SK-N-SH (cell line): ENCODE results near the gene PLPPR2. TPM values are rescaled to one million over a fixed set of nuclear protein-coding genes. Genes with fewer than 3 reads are reported as not detected.

Source experiments
- CTCF ChIA-PET: fragments of 300-600, 350-600 bp; formaldehyde crosslinking; extraction: SDS; loops from one replicate; lab custom pipeline; 2021; lab: Yijun Ruan, JAX
- POLR2A ChIA-PET: fragments of 350-600 bp; sonication (Branson Sonifier 250); formaldehyde crosslinking; extraction: SDS; loops from one replicate; lab custom pipeline; 2020; ENCODE audit warnings: antibody characterized with exemption, inconsistent platforms; lab: Yijun Ruan, JAX
- DNase-seq: peaks from one replicate; pipeline ENCODE4 v3.0.0; 2012
- H2AFZ ChIP-seq: fragments of 200-600 bp; sonication (generic); 2 replicates; pipeline ENCODE4 v1.8.1; 2016; ENCODE audit warnings: antibody characterized with exemption, mild to moderate bottlenecking, low read depth
- H3F3A ChIP-seq: fragments of 200-600 bp; sonication (generic); replicated peaks from 2 replicates; pipeline ENCODE3; 2016; ENCODE audit warnings: antibody characterized with exemption, mild to moderate bottlenecking; ENCODE audit not compliant: insufficient read depth
- H3K27ac ChIP-seq, 2 experiments: fragments of 200-500 bp in 1 of 2; fragments of 200-600 bp in 1 of 2; sonication (Bioruptor generic) in 1 of 2; sonication (generic), shearing (Covaris generic) in 1 of 2; 2 replicates each; pipeline versions ENCODE4 v1.5.1 to v1.6.1; 2014 to 2016; ENCODE audit warnings: low read depth in 2 of 2, inconsistent platforms in 1 of 2, low read length in 1 of 2, mild to moderate bottlenecking in 1 of 2, mixed read lengths in 1 of 2
- H3K27me3 ChIP-seq: fragments of 200-600 bp; sonication (generic), shearing (Covaris generic); 2 replicates; pipeline ENCODE4 v1.6.1; 2016; ENCODE audit warnings: mixed run types; ENCODE audit not compliant: insufficient read depth
- H3K36me3 ChIP-seq, 2 experiments: fragments of 200-500 bp in 1 of 2; fragments of 200-600 bp in 1 of 2; sonication (Bioruptor generic) in 1 of 2; sonication (generic) in 1 of 2; replicated peaks in 1 of 2; 2 replicates each; pipeline versions ENCODE3 to v1.5.1; 2014 to 2016; ENCODE audit warnings: low read length in 1 of 2, mild to moderate bottlenecking in 1 of 2; ENCODE audit not compliant: insufficient read depth in 2 of 2, control insufficient read depth in 1 of 2
- H3K4me1 ChIP-seq, 2 experiments: fragments of 200-500 bp in 1 of 2; fragments of 200-600 bp in 1 of 2; sonication (Bioruptor generic) in 1 of 2; sonication (generic), shearing (Covaris generic) in 1 of 2; 2 replicates each; pipeline versions ENCODE4 v1.5.1 to v1.6.1; 2014 to 2016; ENCODE audit warnings: low read depth in 1 of 2, low read length in 1 of 2, mixed run types in 1 of 2; ENCODE audit not compliant: insufficient read depth in 2 of 2, control insufficient read depth in 1 of 2
- H3K4me2 ChIP-seq: fragments of 200-600 bp; sonication (generic), shearing (Covaris generic); 2 replicates; pipeline ENCODE4 v1.6.1; 2017; ENCODE audit warnings: mixed run types
- H3K4me3 ChIP-seq, 2 experiments: fragments of 200-500 bp in 1 of 2; fragments of 200-600 bp in 1 of 2; sonication (Bioruptor generic) in 1 of 2; sonication (generic), shearing (Covaris generic) in 1 of 2; 2 replicates each; pipeline versions ENCODE4 v1.5.1 to v1.8.1; 2014 to 2016; ENCODE audit warnings: low read depth in 2 of 2, inconsistent platforms in 1 of 2, low read length in 1 of 2, mild to moderate bottlenecking in 1 of 2, mixed read lengths in 1 of 2, moderate library complexity in 1 of 2
- H3K79me2 ChIP-seq: fragments of 200-600 bp; sonication (generic); 2 replicates; pipeline ENCODE4 v1.8.1; 2017; ENCODE audit warnings: mild to moderate bottlenecking; ENCODE audit not compliant: insufficient read depth
- H3K9ac ChIP-seq: fragments of 200-600 bp; sonication (generic); 2 replicates; pipeline ENCODE4 v1.6.1; 2017; ENCODE audit warnings: mixed run types
- H3K9me2 ChIP-seq: fragments of 200-600 bp; sonication (generic); 2 replicates; pipeline ENCODE4 v1.6.1; 2017; ENCODE audit warnings: mixed run types
- H3K9me3 ChIP-seq: fragments of 200-600 bp; sonication (generic); 2 replicates; pipeline ENCODE4 v1.6.1; 2017; ENCODE audit warnings: mixed run types, mild to moderate bottlenecking, moderate library complexity
- H4K20me1 ChIP-seq: fragments of 200-600 bp; sonication (generic); 2 replicates; pipeline ENCODE4 v1.6.1; 2017; ENCODE audit warnings: mild to moderate bottlenecking, mixed run types; ENCODE audit not compliant: insufficient read depth
- EP300 ChIP-seq, 2 experiments: IDR thresholded peaks; 2 replicates each; pipeline versions ENCODE4 v1.4.0 to v1.6.1; 2012; ENCODE audit warnings: borderline replicate concordance in 1 of 2, low read depth in 1 of 2, low read length in 1 of 2
- EZH2phosphoT487 ChIP-seq: fragments of 200-600 bp; sonication (generic); IDR thresholded peaks from 2 replicates; pipeline ENCODE4 v1.6.1; 2017; ENCODE audit warnings: low read depth, mixed run types, mild to moderate bottlenecking, antibody characterized with exemption, moderate library complexity, borderline replicate concordance
- FOSL2 ChIP-seq: IDR thresholded peaks from 2 replicates; pipeline ENCODE4 v1.4.0; 2012; ENCODE audit warnings: low read depth, mild to moderate bottlenecking, moderate library complexity, borderline replicate concordance
- FOXM1 ChIP-seq: IDR thresholded peaks from 2 replicates; pipeline ENCODE4 v1.4.0; 2012; ENCODE audit warnings: low read depth, mild to moderate bottlenecking
- GABPA ChIP-seq: IDR thresholded peaks from 2 replicates; pipeline ENCODE4 v1.4.0; 2012; ENCODE audit warnings: low read depth, mild to moderate bottlenecking
- GATA2 ChIP-seq: sonication (generic); formaldehyde crosslinking; IDR thresholded peaks from 2 replicates; pipeline ENCODE4 v1.5.0; 2020; ENCODE audit warnings: mild to moderate bottlenecking, missing genetic modification reagents
- JUND ChIP-seq: IDR thresholded peaks from 2 replicates; pipeline ENCODE4 v1.4.0; 2012
- NFIC ChIP-seq: IDR thresholded peaks from 2 replicates; pipeline ENCODE4 v1.4.0; 2012; ENCODE audit warnings: borderline replicate concordance
- NRF1 ChIP-seq: IDR thresholded peaks from 2 replicates; pipeline ENCODE4 v1.6.1; 2012; ENCODE audit warnings: low read depth, mild to moderate bottlenecking, low read length
- POLR2AphosphoS5 ChIP-seq: IDR thresholded peaks from 2 replicates; pipeline ENCODE4 v1.6.1; 2012; ENCODE audit warnings: low read depth, low read length
- RCOR1 ChIP-seq: fragments of 150-350 bp; IDR thresholded peaks from 2 replicates; pipeline ENCODE4 v1.6.1; 2017; ENCODE audit warnings: antibody characterized with exemption, low read length
- SIN3A ChIP-seq: IDR thresholded peaks from 2 replicates; pipeline ENCODE4 v1.6.1; 2012; ENCODE audit warnings: low read depth, mild to moderate bottlenecking, low read length, moderate library complexity, borderline replicate concordance
- SMC3 ChIP-seq: IDR thresholded peaks from 2 replicates; pipeline ENCODE4 v1.6.1; 2012; ENCODE audit warnings: low read depth, low read length, improper control_type of control experiment
- TAF1 ChIP-seq: IDR thresholded peaks from 2 replicates; pipeline ENCODE4 v1.6.1; 2012; ENCODE audit warnings: low read depth, mild to moderate bottlenecking, low read length, moderate library complexity, borderline replicate concordance
- TCF12 ChIP-seq: IDR thresholded peaks from 2 replicates; pipeline ENCODE4 v1.4.0; 2012
- TEAD4 ChIP-seq: IDR thresholded peaks from 2 replicates; pipeline ENCODE4 v1.4.0; 2012; ENCODE audit warnings: mild to moderate bottlenecking, borderline replicate concordance; ENCODE audit not compliant: insufficient read depth
- WGBS: methylation state at CpG from one replicate; pipeline ENCODE4 v1.1.6; 2017; ENCODE audit warnings: low lambda C conversion rate; 5-methylcytosine and 5-hydroxymethylcytosine counted together
- polyA plus RNA-seq, 3 experiments: library from polyadenylated mRNA; depleted of rRNA; stranded (reverse); fragments of >200 nt; gene quantifications; 2 replicates each; pipeline ENCODE4 v1.2.3, GENCODE V29; 2012
- TF ChIP-seq, protein P1 (sequence below): IDR thresholded peaks from 2 replicates; pipeline ENCODE4 v1.4.0; 2012; ENCODE audit warnings: low read depth
- TF ChIP-seq, protein P2 (sequence below): fragments of 150-350 bp; IDR thresholded peaks from 2 replicates; pipeline ENCODE4 v1.6.1; 2016; ENCODE audit warnings: mild to moderate bottlenecking, low read depth, low read length
- TF ChIP-seq, protein P3 (sequence below): fragments of 150-350 bp; IDR thresholded peaks from 2 replicates; pipeline ENCODE4 v1.6.1; 2017; ENCODE audit warnings: antibody characterized with exemption, low read length, low read depth, borderline replicate concordance
- TF ChIP-seq, protein P4 (sequence below): fragments of 200-600 bp; sonication (generic); IDR thresholded peaks from 2 replicates; pipeline ENCODE4 v1.6.1; 2017; ENCODE audit warnings: antibody characterized with exemption, mild to moderate bottlenecking, moderate library complexity
- TF ChIP-seq, protein P5 (sequence below): IDR thresholded peaks from 2 replicates; pipeline ENCODE4 v1.4.0; 2012; ENCODE audit warnings: low read depth, borderline replicate concordance

The PLPPR2 gene
- polyA plus RNA-seq, 1 of the 3 experiments (the other 2 are of a cell fraction), result 26.2 TPM

DNA sequence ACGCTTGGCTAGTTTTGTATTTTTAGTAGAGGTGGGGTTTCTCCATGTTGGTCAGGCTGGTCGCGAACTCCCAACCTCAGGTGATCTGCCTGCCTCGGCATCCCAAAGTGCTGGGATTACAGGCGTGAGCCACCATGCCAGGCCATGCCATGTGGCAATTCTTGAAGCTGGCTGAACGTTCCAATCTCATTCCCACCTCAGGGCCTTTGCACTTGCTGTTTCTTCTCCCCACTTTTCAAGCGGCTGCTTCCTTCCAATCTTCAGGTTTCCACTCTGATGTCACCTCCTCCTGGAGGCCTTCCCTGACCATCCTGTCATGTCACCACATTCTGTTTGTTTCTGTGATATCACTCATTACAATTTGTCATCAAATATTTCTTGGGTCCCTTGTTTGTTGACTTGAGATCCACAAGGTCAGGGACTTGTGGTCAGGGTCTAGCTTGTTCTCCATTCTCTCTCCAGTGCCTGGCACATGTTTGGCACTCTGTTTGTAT lies 24.7 kb downstream of the PLPPR2 start:
- 97% methylated on average over 7 of the region's 7 CpGs for WGBS

DNA sequence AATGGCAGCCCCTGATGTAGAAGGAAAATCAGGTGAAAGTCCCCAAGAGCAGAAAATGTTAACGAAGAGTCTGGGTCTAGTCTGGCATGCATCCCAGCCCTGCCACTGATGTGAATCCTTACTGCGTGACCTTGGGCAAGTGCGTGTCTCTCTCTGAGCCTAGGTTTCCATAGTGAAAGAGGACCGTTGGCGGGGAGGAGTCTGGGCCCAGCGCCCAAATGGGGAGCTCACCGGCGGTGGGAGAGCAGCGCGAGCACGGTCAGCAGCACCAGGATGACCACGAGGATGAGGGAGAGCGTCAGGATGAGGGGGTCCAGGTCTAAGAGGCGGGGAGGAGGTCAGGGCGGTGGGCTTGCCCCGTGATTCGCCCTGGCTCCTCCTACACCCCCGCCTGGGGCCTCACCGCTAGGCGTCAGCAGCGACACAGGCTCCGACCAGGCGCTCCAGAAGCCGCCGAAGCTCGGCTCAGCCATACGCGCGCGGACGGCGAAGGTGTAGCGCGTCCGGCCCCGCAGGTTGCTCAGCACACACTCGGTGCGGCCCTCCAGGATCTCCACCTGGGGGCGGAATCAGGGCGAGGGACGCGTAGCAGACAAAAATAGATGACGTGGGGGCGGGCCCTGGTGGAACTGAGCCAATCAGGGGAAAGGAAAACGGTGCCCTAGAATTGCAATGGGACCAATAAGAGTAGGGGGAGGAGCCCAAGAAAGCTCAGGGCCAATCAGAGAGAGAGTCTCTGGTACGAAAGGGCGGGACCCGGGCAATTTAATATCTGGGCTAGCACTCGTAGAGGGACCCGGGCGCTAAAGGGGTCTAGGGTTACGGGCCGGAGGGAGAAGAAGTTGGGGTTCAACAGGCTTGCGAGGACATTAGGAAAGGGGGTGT lies 25.7 kb downstream of the PLPPR2 start:
- no peaks in the 10 kb centered on the region for H3K9me2 ChIP-seq
- H3K36me3 ChIP-seq, result no peaks in the 10 kb centered on the region
- H3K27me3 ChIP-seq, result no peaks in the 10 kb centered on the region
- no peaks in the 10 kb centered on the region for H4K20me1 ChIP-seq
- H2AFZ ChIP-seq, result peak overlapping the region; percentile 87
- peaks cover 16 to 19% of the 10 kb centered on the region in 2 experiments; a peak in 3 of 4 replicates for H3K4me1 ChIP-seq
- WGBS, result 4% methylated on average over 33 of the region's 54 CpGs
- ChIA-PET POLR2A (interaction anchor here (0.7 to 4.3 kb wide), 9 partner anchors 34 to 100 kb away, joined by 3 to 30 read pairs (median 6); partner anchors contain the start of genes CCDC159, ELAVL3, ODAD3 and RGL3), CTCF (interaction anchor here (0.6 to 6.4 kb wide), 42 partner anchors 7 to 203 kb away, joined by 3 to 85 read pairs (median 5); partner anchors contain the start of genes ELAVL3, ELOF1, ODAD3 and PRKCSH)
- H3K4me2 ChIP-seq, result peak overlapping the region; percentile 79
- H3K27ac ChIP-seq, result peak overlapping the region; percentile 51 to 73
- peak overlapping the region; percentile 61 to 70 for H3K4me3 ChIP-seq
- peaks cover 17% of the 10 kb centered on the region for H3K79me2 ChIP-seq
- peak overlapping the region; percentile 56 for H3K9ac ChIP-seq
- no peaks in the 10 kb centered on the region for H3K9me3 ChIP-seq
- DNase-seq, result peak; percentile 95
- H3F3A ChIP-seq, result peaks cover 36% of the 10 kb centered on the region
- TF ChIP-seq, protein P1, sequence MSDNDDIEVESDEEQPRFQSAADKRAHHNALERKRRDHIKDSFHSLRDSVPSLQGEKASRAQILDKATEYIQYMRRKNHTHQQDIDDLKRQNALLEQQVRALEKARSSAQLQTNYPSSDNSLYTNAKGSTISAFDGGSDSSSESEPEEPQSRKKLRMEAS, result peak; percentile 9
- TF ChIP-seq GABPA (no peak), TEAD4 (no peak), FOSL2 (no peak), SMC3 (peak; percentile 52), RCOR1 (no peak)
- TF ChIP-seq, protein P2, sequence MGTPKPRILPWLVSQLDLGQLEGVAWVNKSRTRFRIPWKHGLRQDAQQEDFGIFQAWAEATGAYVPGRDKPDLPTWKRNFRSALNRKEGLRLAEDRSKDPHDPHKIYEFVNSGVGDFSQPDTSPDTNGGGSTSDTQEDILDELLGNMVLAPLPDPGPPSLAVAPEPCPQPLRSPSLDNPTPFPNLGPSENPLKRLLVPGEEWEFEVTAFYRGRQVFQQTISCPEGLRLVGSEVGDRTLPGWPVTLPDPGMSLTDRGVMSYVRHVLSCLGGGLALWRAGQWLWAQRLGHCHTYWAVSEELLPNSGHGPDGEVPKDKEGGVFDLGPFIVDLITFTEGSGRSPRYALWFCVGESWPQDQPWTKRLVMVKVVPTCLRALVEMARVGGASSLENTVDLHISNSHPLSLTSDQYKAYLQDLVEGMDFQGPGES, result peak; percentile 64
- TF ChIP-seq, protein P3, sequence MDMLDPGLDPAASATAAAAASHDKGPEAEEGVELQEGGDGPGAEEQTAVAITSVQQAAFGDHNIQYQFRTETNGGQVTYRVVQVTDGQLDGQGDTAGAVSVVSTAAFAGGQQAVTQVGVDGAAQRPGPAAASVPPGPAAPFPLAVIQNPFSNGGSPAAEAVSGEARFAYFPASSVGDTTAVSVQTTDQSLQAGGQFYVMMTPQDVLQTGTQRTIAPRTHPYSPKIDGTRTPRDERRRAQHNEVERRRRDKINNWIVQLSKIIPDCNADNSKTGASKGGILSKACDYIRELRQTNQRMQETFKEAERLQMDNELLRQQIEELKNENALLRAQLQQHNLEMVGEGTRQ, result no peak

More for the DNA sequence above, 24.7 kb downstream of the PLPPR2 start:
- no peak for DNase-seq
- no peak overlapping the region for H2AFZ ChIP-seq
- H3K9me3 ChIP-seq, result no peaks in the 10 kb centered on the region
- peaks cover 16 to 24% of the 10 kb centered on the region in 2 experiments; a peak in 3 of 4 replicates for H3K4me1 ChIP-seq
- no peak overlapping the region for H3K9ac ChIP-seq
- H3K4me2 ChIP-seq, result peak overlapping the region; percentile 79
- peak overlapping the region in 1 of 2 experiments; percentile 70; a peak in 2 of 4 replicates for H3K4me3 ChIP-seq
- H3F3A ChIP-seq, result peaks cover 35% of the 10 kb centered on the region
- no peak overlapping the region; a peak in 1 of 4 replicates for H3K27ac ChIP-seq
- ChIA-PET CTCF (interaction anchor here (0.9 to 6.4 kb wide), 15 partner anchors 14 to 151 kb away, joined by 3 to 85 read pairs (median 18); partner anchors contain the start of genes ELAVL3, ODAD3, PRKCSH and RGL3), POLR2A (interaction anchor here (0.8 kb wide), 1 partner anchor 39 kb away, joined by 3 read pairs; no protein-coding TSS in a partner anchor)
- no peak for TF ChIP-seq EZH2phosphoT487
- no peak for TF ChIP-seq SMC3
- no peak for TF ChIP-seq NRF1
- TF ChIP-seq POLR2AphosphoS5, result no peak
- TF ChIP-seq TEAD4, result no peak
- no peak for TF ChIP-seq FOXM1
- no peak for TF ChIP-seq NFIC
- no peak for TF ChIP-seq TCF12
- TF ChIP-seq TAF1, result no peak
- TF ChIP-seq JUND, result no peak
- TF ChIP-seq, protein P4, sequence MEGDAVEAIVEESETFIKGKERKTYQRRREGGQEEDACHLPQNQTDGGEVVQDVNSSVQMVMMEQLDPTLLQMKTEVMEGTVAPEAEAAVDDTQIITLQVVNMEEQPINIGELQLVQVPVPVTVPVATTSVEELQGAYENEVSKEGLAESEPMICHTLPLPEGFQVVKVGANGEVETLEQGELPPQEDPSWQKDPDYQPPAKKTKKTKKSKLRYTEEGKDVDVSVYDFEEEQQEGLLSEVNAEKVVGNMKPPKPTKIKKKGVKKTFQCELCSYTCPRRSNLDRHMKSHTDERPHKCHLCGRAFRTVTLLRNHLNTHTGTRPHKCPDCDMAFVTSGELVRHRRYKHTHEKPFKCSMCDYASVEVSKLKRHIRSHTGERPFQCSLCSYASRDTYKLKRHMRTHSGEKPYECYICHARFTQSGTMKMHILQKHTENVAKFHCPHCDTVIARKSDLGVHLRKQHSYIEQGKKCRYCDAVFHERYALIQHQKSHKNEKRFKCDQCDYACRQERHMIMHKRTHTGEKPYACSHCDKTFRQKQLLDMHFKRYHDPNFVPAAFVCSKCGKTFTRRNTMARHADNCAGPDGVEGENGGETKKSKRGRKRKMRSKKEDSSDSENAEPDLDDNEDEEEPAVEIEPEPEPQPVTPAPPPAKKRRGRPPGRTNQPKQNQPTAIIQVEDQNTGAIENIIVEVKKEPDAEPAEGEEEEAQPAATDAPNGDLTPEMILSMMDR, result no peak
- TF ChIP-seq RCOR1, result no peak
- no peak for TF ChIP-seq SIN3A
- no peak for TF ChIP-seq GABPA
- no peak for TF ChIP-seq EP300 (IDR thresholded peaks at IDR 0.05; ENCODE audit: borderline replicate concordance in 1 of 2, low read depth in 1 of 2, low read length in 1 of 2)
- TF ChIP-seq GATA2 (CRISPR knock-in tag), result no peak
- TF ChIP-seq, protein P5, sequence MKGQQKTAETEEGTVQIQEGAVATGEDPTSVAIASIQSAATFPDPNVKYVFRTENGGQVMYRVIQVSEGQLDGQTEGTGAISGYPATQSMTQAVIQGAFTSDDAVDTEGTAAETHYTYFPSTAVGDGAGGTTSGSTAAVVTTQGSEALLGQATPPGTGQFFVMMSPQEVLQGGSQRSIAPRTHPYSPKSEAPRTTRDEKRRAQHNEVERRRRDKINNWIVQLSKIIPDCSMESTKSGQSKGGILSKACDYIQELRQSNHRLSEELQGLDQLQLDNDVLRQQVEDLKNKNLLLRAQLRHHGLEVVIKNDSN, result no peak
- H4K20me1 ChIP-seq, result no peaks in the 10 kb centered on the region
- no peaks in the 10 kb centered on the region for H3K9me2 ChIP-seq
- H3K27me3 ChIP-seq, result no peaks in the 10 kb centered on the region
- no peaks in the 10 kb centered on the region for H3K36me3 ChIP-seq
- H3K79me2 ChIP-seq, result peaks cover 23% of the 10 kb centered on the region
